Keratinocyte (primary cell): Measurements from ENCODE around the gene RRAS.

Source experiments
- EZH2 ChIP-seq: IDR thresholded peaks from one replicate; pipeline ENCODE4 v1.6.1; 2012; ENCODE audit warnings: inconsistent platforms, mild to moderate bottlenecking, low read length, moderate library complexity
- TF ChIP-seq, protein P1 (sequence below), 3 experiments: IDR thresholded peaks in 1 of 3; conservative IDR thresholded peaks in 1 of 3; optimal IDR thresholded peaks in 1 of 3; 2 replicates in 2 of 3; 3 replicates in 1 of 3; pipeline versions ENCODE3 to v1.5.1; 2011; ENCODE audit warnings: low read length in 3 of 3, mild to moderate bottlenecking in 3 of 3, moderate library complexity in 2 of 3, control low read depth in 1 of 3, inconsistent platforms in 1 of 3; ENCODE audit not compliant: insufficient read depth in 2 of 3; ENCODE audit errors: extremely low read depth in 1 of 3

DNA sequence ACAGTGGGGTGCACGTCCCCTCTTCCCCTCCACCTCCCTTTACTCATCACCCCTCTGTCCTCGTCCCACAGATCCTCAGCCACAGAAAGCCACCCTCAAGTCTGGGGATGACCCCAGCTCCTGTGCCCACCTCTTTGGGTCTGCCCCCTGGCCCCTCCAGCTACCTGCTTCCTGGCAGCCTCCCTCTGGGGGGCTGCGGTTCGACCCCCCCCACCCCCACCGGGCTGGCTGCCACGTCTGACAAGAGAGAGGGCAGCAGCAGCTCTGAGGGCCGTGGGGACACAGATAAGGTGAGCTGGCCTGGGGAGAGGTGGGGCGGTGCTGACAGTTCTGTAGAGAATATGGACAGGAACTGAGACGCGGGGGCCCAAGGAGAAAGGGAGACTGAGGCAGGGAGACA lies 14.6 kb upstream of the RRAS start:
- TF ChIP-seq, protein P1, sequence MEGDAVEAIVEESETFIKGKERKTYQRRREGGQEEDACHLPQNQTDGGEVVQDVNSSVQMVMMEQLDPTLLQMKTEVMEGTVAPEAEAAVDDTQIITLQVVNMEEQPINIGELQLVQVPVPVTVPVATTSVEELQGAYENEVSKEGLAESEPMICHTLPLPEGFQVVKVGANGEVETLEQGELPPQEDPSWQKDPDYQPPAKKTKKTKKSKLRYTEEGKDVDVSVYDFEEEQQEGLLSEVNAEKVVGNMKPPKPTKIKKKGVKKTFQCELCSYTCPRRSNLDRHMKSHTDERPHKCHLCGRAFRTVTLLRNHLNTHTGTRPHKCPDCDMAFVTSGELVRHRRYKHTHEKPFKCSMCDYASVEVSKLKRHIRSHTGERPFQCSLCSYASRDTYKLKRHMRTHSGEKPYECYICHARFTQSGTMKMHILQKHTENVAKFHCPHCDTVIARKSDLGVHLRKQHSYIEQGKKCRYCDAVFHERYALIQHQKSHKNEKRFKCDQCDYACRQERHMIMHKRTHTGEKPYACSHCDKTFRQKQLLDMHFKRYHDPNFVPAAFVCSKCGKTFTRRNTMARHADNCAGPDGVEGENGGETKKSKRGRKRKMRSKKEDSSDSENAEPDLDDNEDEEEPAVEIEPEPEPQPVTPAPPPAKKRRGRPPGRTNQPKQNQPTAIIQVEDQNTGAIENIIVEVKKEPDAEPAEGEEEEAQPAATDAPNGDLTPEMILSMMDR (optimal IDR thresholded peaks at IDR 0.05 in 1 of 3, IDR thresholded peaks at IDR 0.05 in 1 of 3, conservative IDR thresholded peaks at IDR 0.05 in 1 of 3; ENCODE audit: extremely low read depth in 1 of 3, insufficient read depth in 2 of 3, low read length in 3 of 3) = no peak
- no peak for TF ChIP-seq EZH2
